WTC11 (cell line): ENCODE results near the gene WNT9B.

Experiments
- CREB1 ChIP-seq: sonication (generic); formaldehyde crosslinking; IDR thresholded peaks from 2 replicates; pipeline ENCODE4 v1.8.0; 2023; ENCODE audit warnings: mild to moderate bottlenecking, missing genetic modification reagents
- ESRRA ChIP-seq: sonication (generic); formaldehyde crosslinking; IDR thresholded peaks from 2 replicates; pipeline ENCODE4 v1.8.1; 2022; ENCODE audit warnings: mild to moderate bottlenecking, missing genetic modification reagents, borderline replicate concordance
- NFE2L1 ChIP-seq: sonication (generic); formaldehyde crosslinking; IDR thresholded peaks from 2 replicates; pipeline ENCODE4 v1.8.1; 2023; ENCODE audit warnings: missing genetic modification reagents
- TCF7 ChIP-seq: sonication (generic); formaldehyde crosslinking; IDR thresholded peaks from 2 replicates; pipeline ENCODE4 v1.8.0; 2022; ENCODE audit warnings: mild to moderate bottlenecking, low read depth, missing genetic modification reagents, moderate library complexity
- ZBTB21 ChIP-seq: sonication (generic); formaldehyde crosslinking; IDR thresholded peaks from 2 replicates; pipeline ENCODE4 v1.8.1; 2023; ENCODE audit warnings: mild to moderate bottlenecking, missing genetic modification reagents, borderline replicate concordance
- ZNF232 ChIP-seq: sonication (generic); formaldehyde crosslinking; IDR thresholded peaks from 2 replicates; pipeline ENCODE4 v1.8.0; 2022; ENCODE audit warnings: mild to moderate bottlenecking, missing genetic modification reagents
- ZNF396 ChIP-seq: fragments of 250-450 bp; sonication (Bioruptor Pico); IDR thresholded peaks from 2 replicates; pipeline ENCODE4 v1.8.0; 2021; ENCODE audit warnings: mild to moderate bottlenecking, moderate library complexity, borderline replicate concordance
- ZNF423 ChIP-seq: fragments of 250-450 bp; sonication (Bioruptor Pico); IDR thresholded peaks from 2 replicates; pipeline ENCODE4 v2.1.2; 2022; ENCODE audit warnings: mild to moderate bottlenecking, moderate library complexity
- TF ChIP-seq, protein P1 (sequence below): sonication (generic); formaldehyde crosslinking; IDR thresholded peaks from 2 replicates; pipeline ENCODE4 v1.8.1; 2023; ENCODE audit warnings: mild to moderate bottlenecking, missing genetic modification reagents, moderate library complexity
- TF ChIP-seq, protein P2 (sequence below): fragments of 200-600 bp; IDR thresholded peaks from 2 replicates; pipeline ENCODE4 v1.8.0; 2022; ENCODE audit warnings: antibody characterized with exemption
- TF ChIP-seq, protein P3 (sequence below): sonication (generic); formaldehyde crosslinking; IDR thresholded peaks from 2 replicates; pipeline ENCODE4 v1.8.1; 2022; ENCODE audit warnings: missing genetic modification reagents, borderline replicate concordance
- TF ChIP-seq, protein P4 (sequence below): sonication (generic); formaldehyde crosslinking; IDR thresholded peaks from 2 replicates; pipeline ENCODE4 v1.8.0; 2022; ENCODE audit warnings: mild to moderate bottlenecking, missing genetic modification reagents
- TF ChIP-seq, protein P5 (sequence below): sonication (generic); formaldehyde crosslinking; IDR thresholded peaks from 2 replicates; pipeline ENCODE4 v1.8.0; 2022; ENCODE audit warnings: missing genetic modification reagents
- TF ChIP-seq, protein P6 (sequence below): sonication (generic); formaldehyde crosslinking; IDR thresholded peaks from 2 replicates; pipeline ENCODE4 v1.8.0; 2022; ENCODE audit warnings: mild to moderate bottlenecking, missing genetic modification reagents

DNA sequence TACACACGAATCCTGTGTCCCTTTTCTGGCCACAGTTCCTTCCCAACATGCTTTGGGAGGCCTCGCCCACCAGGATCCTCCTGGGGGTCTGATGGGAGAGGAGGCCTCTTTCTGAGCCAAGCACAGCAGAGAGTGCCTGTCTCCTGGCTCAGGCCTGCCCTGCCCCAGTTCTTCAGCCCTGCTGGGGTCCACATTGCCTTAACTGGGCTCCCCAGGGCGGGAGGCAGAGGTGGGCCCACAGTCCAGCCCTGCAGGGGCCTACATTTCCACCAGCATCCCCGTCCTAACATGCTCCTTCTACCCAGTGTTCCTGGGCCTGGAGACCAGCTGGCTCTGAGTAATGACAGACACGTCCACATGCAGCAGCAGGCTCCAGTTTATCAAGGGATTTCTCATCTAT, 29.6 kb downstream of the WNT9B start:
- TF ChIP-seq ZNF423 (CRISPR knock-in tag): no peak
- TF ChIP-seq ESRRA: no peak
- no peak for TF ChIP-seq NFE2L1
- TF ChIP-seq CREB1 (CRISPR knock-in tag): no peak
- TF ChIP-seq, protein P1, sequence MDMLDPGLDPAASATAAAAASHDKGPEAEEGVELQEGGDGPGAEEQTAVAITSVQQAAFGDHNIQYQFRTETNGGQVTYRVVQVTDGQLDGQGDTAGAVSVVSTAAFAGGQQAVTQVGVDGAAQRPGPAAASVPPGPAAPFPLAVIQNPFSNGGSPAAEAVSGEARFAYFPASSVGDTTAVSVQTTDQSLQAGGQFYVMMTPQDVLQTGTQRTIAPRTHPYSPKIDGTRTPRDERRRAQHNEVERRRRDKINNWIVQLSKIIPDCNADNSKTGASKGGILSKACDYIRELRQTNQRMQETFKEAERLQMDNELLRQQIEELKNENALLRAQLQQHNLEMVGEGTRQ: no peak
- TF ChIP-seq ZBTB21 (CRISPR knock-in tag): no peak
- TF ChIP-seq, protein P2, sequence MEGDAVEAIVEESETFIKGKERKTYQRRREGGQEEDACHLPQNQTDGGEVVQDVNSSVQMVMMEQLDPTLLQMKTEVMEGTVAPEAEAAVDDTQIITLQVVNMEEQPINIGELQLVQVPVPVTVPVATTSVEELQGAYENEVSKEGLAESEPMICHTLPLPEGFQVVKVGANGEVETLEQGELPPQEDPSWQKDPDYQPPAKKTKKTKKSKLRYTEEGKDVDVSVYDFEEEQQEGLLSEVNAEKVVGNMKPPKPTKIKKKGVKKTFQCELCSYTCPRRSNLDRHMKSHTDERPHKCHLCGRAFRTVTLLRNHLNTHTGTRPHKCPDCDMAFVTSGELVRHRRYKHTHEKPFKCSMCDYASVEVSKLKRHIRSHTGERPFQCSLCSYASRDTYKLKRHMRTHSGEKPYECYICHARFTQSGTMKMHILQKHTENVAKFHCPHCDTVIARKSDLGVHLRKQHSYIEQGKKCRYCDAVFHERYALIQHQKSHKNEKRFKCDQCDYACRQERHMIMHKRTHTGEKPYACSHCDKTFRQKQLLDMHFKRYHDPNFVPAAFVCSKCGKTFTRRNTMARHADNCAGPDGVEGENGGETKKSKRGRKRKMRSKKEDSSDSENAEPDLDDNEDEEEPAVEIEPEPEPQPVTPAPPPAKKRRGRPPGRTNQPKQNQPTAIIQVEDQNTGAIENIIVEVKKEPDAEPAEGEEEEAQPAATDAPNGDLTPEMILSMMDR: no peak
- TF ChIP-seq TCF7 (CRISPR knock-in tag): no peak
- TF ChIP-seq, protein P3, sequence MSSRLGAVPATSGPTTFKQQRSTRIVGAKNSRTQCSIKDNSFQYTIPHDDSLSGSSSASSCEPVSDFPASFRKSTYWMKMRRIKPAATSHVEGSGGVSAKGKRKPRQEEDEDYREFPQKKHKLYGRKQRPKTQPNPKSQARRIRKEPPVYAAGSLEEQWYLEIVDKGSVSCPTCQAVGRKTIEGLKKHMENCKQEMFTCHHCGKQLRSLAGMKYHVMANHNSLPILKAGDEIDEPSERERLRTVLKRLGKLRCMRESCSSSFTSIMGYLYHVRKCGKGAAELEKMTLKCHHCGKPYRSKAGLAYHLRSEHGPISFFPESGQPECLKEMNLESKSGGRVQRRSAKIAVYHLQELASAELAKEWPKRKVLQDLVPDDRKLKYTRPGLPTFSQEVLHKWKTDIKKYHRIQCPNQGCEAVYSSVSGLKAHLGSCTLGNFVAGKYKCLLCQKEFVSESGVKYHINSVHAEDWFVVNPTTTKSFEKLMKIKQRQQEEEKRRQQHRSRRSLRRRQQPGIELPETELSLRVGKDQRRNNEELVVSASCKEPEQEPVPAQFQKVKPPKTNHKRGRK (CRISPR knock-in tag): no peak
- TF ChIP-seq, protein P4, sequence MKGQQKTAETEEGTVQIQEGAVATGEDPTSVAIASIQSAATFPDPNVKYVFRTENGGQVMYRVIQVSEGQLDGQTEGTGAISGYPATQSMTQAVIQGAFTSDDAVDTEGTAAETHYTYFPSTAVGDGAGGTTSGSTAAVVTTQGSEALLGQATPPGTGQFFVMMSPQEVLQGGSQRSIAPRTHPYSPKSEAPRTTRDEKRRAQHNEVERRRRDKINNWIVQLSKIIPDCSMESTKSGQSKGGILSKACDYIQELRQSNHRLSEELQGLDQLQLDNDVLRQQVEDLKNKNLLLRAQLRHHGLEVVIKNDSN (CRISPR knock-in tag): no peak
- TF ChIP-seq ZNF396 (CRISPR knock-in tag): no peak
- TF ChIP-seq, protein P5, sequence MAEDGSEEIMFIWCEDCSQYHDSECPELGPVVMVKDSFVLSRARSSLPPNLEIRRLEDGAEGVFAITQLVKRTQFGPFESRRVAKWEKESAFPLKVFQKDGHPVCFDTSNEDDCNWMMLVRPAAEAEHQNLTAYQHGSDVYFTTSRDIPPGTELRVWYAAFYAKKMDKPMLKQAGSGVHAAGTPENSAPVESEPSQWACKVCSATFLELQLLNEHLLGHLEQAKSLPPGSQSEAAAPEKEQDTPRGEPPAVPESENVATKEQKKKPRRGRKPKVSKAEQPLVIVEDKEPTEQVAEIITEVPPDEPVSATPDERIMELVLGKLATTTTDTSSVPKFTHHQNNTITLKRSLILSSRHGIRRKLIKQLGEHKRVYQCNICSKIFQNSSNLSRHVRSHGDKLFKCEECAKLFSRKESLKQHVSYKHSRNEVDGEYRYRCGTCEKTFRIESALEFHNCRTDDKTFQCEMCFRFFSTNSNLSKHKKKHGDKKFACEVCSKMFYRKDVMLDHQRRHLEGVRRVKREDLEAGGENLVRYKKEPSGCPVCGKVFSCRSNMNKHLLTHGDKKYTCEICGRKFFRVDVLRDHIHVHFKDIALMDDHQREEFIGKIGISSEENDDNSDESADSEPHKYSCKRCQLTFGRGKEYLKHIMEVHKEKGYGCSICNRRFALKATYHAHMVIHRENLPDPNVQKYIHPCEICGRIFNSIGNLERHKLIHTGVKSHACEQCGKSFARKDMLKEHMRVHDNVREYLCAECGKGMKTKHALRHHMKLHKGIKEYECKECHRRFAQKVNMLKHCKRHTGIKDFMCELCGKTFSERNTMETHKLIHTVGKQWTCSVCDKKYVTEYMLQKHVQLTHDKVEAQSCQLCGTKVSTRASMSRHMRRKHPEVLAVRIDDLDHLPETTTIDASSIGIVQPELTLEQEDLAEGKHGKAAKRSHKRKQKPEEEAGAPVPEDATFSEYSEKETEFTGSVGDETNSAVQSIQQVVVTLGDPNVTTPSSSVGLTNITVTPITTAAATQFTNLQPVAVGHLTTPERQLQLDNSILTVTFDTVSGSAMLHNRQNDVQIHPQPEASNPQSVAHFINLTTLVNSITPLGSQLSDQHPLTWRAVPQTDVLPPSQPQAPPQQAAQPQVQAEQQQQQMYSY (CRISPR knock-in tag): no peak
- no peak for TF ChIP-seq ZNF232
- TF ChIP-seq, protein P6, sequence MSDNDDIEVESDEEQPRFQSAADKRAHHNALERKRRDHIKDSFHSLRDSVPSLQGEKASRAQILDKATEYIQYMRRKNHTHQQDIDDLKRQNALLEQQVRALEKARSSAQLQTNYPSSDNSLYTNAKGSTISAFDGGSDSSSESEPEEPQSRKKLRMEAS: no peak
